Kidney tubule cell (primary cell): ENCODE results near the gene GRAMD1C.
"Not testable (repeated sequence)": the region's sequence is repeated elsewhere in the genome, so short reads cannot be mapped to it uniquely, and the experiment has no call there.

Source experiments
- DNase-seq: peaks from one replicate; pipeline ENCODE4 v3.0.0-alpha.2; 2018; ENCODE audit warnings: low spot score

GRAMD1C gene

GRCh38 chr3:113838631-113839209 is at the start of gene GRAMD1C:
TSS of gene GRAMD1C (plus strand) at chr3:113838788. CDS start at chr3:113838910, 122 bp downstream.
- peak; percentile 90 for DNase-seq

- no peak for DNase-seq
Measured at GRCh38 chr3:113791381-113791780, 47.2 kb upstream of the GRAMD1C start.

GRCh38 chr3:113794526-113794925 is 44.1 kb upstream of the GRAMD1C start:
- no peak for DNase-seq

- no peak for DNase-seq
Measured at GRCh38 chr3:113795693-113796092, 42.9 kb upstream of the GRAMD1C start.

GRCh38 chr3:113802795-113803455 is 35.7 kb upstream of the GRAMD1C start:
- no peak for DNase-seq

GRCh38 chr3:113804661-113805060 is 33.9 kb upstream of the GRAMD1C start:
- peak; percentile 48 for DNase-seq

- no peak for DNase-seq
Measured at GRCh38 chr3:113805249-113805648, 33.3 kb upstream of the GRAMD1C start.

GRCh38 chr3:113812854-113813253 is 25.7 kb upstream of the GRAMD1C start:
- DNase-seq: no peak

- no peak for DNase-seq
Measured at GRCh38 chr3:113819866-113820265, 18.7 kb upstream of the GRAMD1C start.

- DNase-seq: peak; percentile 83
Measured at GRCh38 chr3:113825090-113825489, 13.5 kb upstream of the GRAMD1C start.

GRCh38 chr3:113828600-113828999 is 10.0 kb upstream of the GRAMD1C start:
- no peak for DNase-seq

GRCh38 chr3:113829576-113830354 is 8.8 kb upstream of the GRAMD1C start:
- DNase-seq: no peak

- DNase-seq: no peak
Measured at GRCh38 chr3:113831103-113831355, 7.6 kb upstream of the GRAMD1C start.

GRCh38 chr3:113832477-113833164 is 6.0 kb upstream of the GRAMD1C start:
- no peak for DNase-seq

- DNase-seq: peak; percentile 68
Measured at GRCh38 chr3:113834983-113835382, 3.6 kb upstream of the GRAMD1C start.

GRCh38 chr3:113839551-113839950 is 963 bp downstream of the GRAMD1C start:
- DNase-seq: peak; percentile 3

GRCh38 chr3:113844622-113845222 is 6.1 kb downstream of the GRAMD1C start:
- peak; percentile 46 for DNase-seq

- no peak for DNase-seq
Measured at GRCh38 chr3:113847247-113847646, 8.7 kb downstream of the GRAMD1C start.

GRCh38 chr3:113847664-113848461 is 9.3 kb downstream of the GRAMD1C start:
- peak; percentile 9 for DNase-seq

GRCh38 chr3:113849071-113849470 is 10.5 kb downstream of the GRAMD1C start:
- not testable (repeated sequence) for DNase-seq

- not testable (repeated sequence) for DNase-seq
Measured at GRCh38 chr3:113849841-113850240, 11.3 kb downstream of the GRAMD1C start.
